H1 (cell line): ENCODE data around the gene PRKAR1B. TPM values are rescaled to one million over a fixed set of nuclear protein-coding genes. Genes with fewer than 3 reads are reported as not detected.

ENCODE experiments used
- ATF2 ChIP-seq: IDR thresholded peaks from 2 replicates; pipeline ENCODE4 v1.6.1; 2012; ENCODE audit warnings: low read length, inconsistent platforms
- CHD2 ChIP-seq: IDR thresholded peaks from 2 replicates; pipeline ENCODE4 v1.6.1; 2012; ENCODE audit warnings: low read length, improper control_type of control experiment
- CHD7 ChIP-seq: fragments of 300-600 bp; sonication (generic); IDR thresholded peaks from 2 replicates; pipeline ENCODE4 v1.7.1; 2012; ENCODE audit warnings: low read length, moderate library complexity, mild to moderate bottlenecking, inconsistent platforms; ENCODE audit not compliant: insufficient replicate concordance
- EZH2 ChIP-seq: fragments of 200-600 bp; sonication (generic); IDR thresholded peaks from 2 replicates; pipeline ENCODE4 v1.7.1; 2012; ENCODE audit warnings: low read depth, mild to moderate bottlenecking, moderate library complexity, low read length, inconsistent platforms; ENCODE audit not compliant: severe bottlenecking
- FOSL1 ChIP-seq: IDR thresholded peaks from 2 replicates; pipeline ENCODE4 v1.6.1; 2011; ENCODE audit warnings: mild to moderate bottlenecking, low read depth, low read length, moderate library complexity; ENCODE audit not compliant: insufficient read depth
- GABPA ChIP-seq: IDR thresholded peaks from 2 replicates; pipeline ENCODE4 v1.6.1; 2011; ENCODE audit warnings: mild to moderate bottlenecking, low read length, moderate library complexity, borderline replicate concordance; ENCODE audit not compliant: insufficient read depth
- GTF2F1 ChIP-seq: IDR thresholded peaks from 2 replicates; pipeline ENCODE4 v1.6.1; 2012; ENCODE audit warnings: low read depth, low read length, improper control_type of control experiment, borderline replicate concordance
- NRF1 ChIP-seq: IDR thresholded peaks from 2 replicates; pipeline ENCODE4 v1.6.1; 2011; ENCODE audit warnings: mild to moderate bottlenecking, low read depth, low read length, improper control_type of control experiment
- POLR2A ChIP-seq, 2 experiments: IDR thresholded peaks; 1 replicate in 1 of 2; 2 replicates in 1 of 2; pipeline ENCODE4 v1.6.1; 2011; ENCODE audit warnings: low read depth in 2 of 2, low read length in 2 of 2, mild to moderate bottlenecking in 2 of 2; ENCODE audit errors: control extremely low read depth in 1 of 2
- SIX5 ChIP-seq: IDR thresholded peaks from 2 replicates; pipeline ENCODE4 v1.6.1; 2011; ENCODE audit warnings: mild to moderate bottlenecking, low read depth, low read length
- SP1 ChIP-seq: IDR thresholded peaks from 2 replicates; pipeline ENCODE4 v1.6.1; 2011; ENCODE audit warnings: low read depth, low read length
- polyA plus RNA-seq, 7 experiments: library from polyadenylated mRNA; depleted of rRNA in 3 of 7; stranded (reverse) in 5 of 7; unstranded in 2 of 7; fragments of >200 nt in 5 of 7; fragments of 200-250 nt in 2 of 7; gene quantifications; 1 replicate in 5 of 7; 2 replicates in 1 of 7; 4 replicates in 1 of 7; pipeline versions ENCODE4 v1.2.1 to v1.2.3, GENCODE V29; 2011 to 2013; ENCODE audit warnings: missing spikeins in 2 of 7, mixed read lengths in 2 of 7
- total RNA-seq: library from RNA; stranded (reverse); fragmentation: NEBNext Ultra II Directional; extraction: Animal tissue kit (Norgen Biotek cat#: 25700); gene quantifications from 2 replicates; pipeline ENCODE4 v1.2.1, GENCODE V29; 2021

Gene PRKAR1B
- total and polyA plus RNA-seq, 2 of the 8 experiments (the other 6 are each of a cell fraction or from before 2014, with no cell fraction given) = 12.3 to 55.7 TPM

GRCh38 chr7:693280-693679 lies 33.8 kb downstream of the PRKAR1B start (continued):
- no peak for TF ChIP-seq CHD7
- no peak for TF ChIP-seq FOSL1
- no peak for TF ChIP-seq SIX5
- no peak for TF ChIP-seq ATF2
- TF ChIP-seq CHD2 = no peak
- no peak for TF ChIP-seq NRF1
- TF ChIP-seq GABPA = no peak
- TF ChIP-seq EZH2 = no peak
- TF ChIP-seq GTF2F1 = no peak
- no peak for TF ChIP-seq POLR2A (IDR thresholded peaks at IDR 0.05; ENCODE audit: control extremely low read depth in 1 of 2, low read depth in 2 of 2, low read length in 2 of 2)
- TF ChIP-seq SP1 = no peak
